Kidney glomerular epithelial cell (primary cell): ENCODE data around the gene FN3K.

Experiments used
- DNase-seq: peaks from one replicate; lab custom pipeline; 2025; lab: John Stamatoyannopoulos, UW

FN3K gene

GRCh38 chr17:82734987-82735866 lies at the start of gene FN3K:
FN3K (plus strand) TSS chr17:82735615; CDS start chr17:82735637, 22 bp downstream.
- no peak for DNase-seq

- no peak for DNase-seq
These were observed 48.8 kb upstream of the FN3K start for GRCh38 chr17:82686366-82687324.

DNA sequence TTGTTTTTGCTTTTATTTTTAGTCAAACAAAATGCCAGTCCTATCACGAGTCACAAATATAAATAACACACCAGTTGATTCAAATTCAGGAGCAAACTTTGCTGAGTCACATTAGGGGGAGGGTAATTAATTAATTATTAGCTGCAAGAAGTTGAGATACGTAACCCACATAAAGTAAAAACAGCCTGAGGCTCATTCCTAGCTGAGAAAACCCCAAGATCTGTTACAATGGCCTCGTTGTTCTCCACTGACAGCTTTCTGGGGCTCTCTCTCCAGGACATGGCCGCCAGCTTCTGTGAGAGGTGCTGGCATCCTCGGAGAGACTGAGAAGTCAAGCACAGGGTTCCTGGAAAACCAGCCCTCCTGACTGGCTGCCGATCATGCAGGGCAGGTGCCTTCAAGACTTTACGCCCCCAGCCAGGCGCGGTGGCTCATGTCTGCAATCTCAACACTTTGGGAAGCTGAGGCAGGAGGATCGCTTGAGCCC lies 48.0 kb upstream of the FN3K start:
- DNase-seq, result peak; percentile 74

DNA sequence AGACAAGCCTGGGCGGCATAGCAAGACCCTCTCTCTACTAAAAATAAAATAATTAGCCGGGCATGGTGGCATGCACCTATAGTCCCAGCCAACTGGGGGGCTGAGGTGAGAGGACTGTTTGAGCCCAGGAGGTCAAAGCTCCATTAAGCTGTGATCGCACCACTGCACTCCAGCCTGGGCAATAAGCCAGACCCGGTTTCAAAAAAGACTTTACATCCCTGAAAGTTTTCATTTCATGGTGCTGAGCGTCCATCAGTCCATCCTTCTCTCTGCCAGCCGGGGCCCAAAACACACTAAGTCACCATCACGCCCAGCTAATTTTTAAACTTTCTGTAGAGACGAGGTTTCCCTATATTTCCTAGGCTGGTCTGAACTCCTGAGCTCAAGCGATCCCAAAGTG lies 47.5 kb upstream of the FN3K start:
- peak; percentile 1 for DNase-seq

- DNase-seq, result no peak
These were observed 46.3 kb upstream of the FN3K start for GRCh38 chr17:82689077-82689476.

- no peak for DNase-seq
These were observed 44.5 kb upstream of the FN3K start for GRCh38 chr17:82690786-82691489.

DNA sequence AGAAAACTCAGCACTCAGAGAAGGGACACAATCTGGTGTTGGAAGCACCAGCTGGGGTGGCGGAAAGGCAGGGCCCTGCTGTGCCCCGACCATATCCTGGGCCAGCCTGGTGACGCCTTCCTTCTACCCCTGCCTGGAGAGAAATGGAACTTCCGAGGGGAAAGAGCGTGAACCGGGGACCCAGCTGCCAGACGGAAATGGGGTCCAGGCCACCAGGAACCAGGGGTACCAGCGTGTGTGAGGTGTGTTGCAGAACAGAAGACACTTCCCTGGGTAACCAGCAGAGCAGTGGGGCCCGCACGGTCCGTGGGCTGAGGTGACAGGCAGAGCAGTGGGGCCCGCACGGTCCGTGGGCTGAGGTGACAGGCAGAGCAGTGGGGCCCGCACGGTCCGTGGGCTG lies 43.7 kb upstream of the FN3K start:
- DNase-seq, result no peak

- no peak for DNase-seq
These were observed 43.1 kb upstream of the FN3K start for GRCh38 chr17:82692268-82692667.

DNA sequence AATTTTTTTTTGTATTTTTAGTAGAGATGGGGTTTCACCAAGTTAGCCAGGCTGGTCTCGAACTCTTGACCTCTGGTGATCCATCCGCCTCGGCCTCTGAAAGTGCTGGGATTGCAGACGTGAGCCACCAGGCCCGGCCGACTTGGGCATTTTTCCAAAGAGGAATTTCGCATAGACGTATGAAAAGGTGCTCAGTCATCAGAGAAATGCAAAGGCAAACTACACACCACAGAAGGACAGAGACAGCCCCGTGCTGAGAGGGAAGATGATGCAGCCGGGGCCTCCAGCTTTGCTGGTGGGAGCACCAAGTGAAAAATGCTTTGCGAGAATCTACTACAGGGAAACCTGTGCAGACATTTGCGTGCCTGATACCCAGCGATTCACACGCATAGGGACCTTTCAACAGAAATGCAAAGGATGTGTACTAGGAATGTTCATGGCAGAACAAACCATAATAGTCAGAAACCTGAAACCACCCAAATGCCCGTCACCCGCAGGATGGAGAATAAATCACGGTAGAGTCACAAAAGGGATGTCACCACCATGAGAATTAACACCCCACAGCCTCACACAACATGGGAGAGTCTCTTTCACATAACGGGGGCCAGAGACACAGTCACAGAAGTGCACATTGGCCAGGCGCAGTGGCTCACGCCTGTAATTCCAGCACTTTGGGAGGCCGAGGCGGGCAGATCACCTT lies 42.1 kb upstream of the FN3K start:
- DNase-seq, result no peak

- no peak for DNase-seq
These were observed 40.8 kb upstream of the FN3K start for GRCh38 chr17:82694647-82695046.

DNA sequence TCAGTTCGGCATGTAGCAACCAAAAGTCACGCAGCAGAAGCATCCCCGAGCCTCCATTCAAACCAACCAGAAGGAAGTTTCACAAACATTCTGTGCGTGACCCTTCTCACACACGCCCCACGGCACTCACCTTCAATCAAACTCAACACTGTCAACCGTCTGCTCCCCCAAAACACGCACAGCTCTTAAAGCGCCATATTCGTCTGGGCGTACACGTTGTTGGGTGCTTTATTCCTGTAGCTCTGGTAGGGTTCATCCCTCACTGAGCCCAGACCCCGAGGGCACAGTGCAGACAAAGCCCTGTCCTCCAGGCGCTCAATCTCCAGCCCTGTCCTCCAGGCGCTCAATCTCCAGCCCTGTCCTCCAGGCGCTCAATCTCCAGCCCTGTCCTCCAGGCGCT lies 39.2 kb upstream of the FN3K start:
- no peak for DNase-seq

- peak; percentile 4 for DNase-seq
These were observed 38.3 kb upstream of the FN3K start for GRCh38 chr17:82696916-82697807.

DNA sequence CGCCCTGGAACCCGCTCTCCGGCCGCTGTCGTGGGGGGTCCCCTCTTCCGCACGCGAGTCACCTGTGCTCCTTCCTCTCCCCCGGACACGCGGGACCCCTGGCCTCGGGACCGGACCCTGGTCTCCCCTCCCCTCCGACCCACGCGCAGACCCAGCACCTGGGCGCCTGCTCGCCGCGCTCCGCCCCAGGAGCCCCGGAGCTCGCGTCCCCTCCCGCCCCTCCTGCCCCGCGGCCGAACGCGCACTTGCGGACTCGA lies 37.7 kb upstream of the FN3K start:
- DNase-seq, result no peak

DNA sequence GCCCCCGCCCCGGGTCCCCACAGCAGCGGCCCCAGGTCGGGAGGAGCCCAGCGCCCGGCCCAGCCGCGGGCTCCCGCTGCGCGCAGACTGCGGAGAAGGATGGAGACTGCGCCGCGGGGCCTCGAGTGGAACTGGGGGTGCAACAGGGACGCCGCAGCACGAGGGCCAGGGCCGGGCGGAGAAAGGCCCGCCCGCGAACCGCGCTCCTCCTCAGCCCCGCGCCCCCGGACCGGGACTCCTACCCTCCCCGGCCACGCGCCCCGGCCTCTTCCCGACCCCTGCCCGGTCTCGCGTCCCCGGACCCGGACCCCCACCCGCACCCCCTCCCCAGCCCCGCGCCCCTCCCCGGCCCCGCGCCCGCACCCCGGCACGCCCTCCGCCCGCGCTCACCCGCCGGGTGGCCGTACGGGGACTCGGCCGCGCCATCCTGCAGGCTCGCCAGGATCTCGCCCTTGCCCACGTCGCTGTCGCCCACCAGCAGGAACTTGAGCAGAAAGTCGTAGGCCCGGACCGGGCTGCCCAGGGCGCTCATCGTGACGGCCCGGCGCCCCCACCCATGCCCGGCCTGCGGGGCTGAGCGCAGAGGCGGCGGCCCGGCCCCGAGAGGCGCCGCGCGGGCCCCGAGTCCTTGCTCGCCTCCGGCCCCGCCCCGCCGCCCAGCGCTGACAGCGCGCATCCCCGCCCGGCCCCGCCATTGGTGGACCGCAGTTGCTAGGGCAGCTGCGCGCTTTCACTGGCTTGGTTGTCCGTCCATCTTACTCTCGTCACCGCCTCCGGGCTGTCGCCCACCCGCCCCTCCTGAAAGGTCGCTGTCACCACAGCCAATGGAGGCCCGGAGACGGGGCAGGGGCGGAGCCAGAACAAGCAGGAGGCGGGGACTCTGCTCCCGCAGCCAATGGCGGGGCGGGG lies 37.1 kb upstream of the FN3K start, which contains the start of gene RAB40B:
RAB40B (minus strand) TSS at position 634 of the 909 bp plus-strand sequence; CDS start at position 532, 102 bp downstream.
- peak; percentile 99 for DNase-seq

GRCh38 chr17:82698974-82699442 lies 36.4 kb upstream of the FN3K start:
- no peak for DNase-seq

DNA sequence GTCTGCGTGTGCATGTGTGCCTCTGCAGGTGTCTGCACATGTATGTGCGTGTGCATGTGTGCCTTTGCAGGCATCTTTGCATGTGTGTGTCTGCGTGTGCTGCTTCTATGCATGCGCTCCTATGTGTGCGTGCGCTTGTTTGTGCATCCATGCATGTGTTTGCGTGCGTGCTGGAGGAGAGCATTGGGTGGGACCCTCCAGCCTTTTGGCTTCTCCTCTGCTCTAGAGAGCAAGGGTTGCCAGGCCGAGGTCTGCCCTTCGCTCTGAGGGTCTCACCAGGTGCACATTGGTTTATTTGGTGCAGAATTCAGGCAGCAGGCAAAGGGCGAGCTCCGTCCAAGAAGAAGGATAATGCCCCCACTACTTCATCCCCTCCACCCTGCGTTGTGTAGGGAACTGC lies 35.9 kb upstream of the FN3K start:
- DNase-seq, result no peak

- no peak for DNase-seq
These were observed 33.0 kb upstream of the FN3K start for GRCh38 chr17:82702231-82702927.

- DNase-seq, result no peak
These were observed 32.2 kb upstream of the FN3K start for GRCh38 chr17:82703036-82703745.
